Ramos (cell line): Measurements from ENCODE around the gene PSRC1.
"Not testable (repeated sequence)": the region's sequence is repeated elsewhere in the genome, so short reads cannot be mapped to it uniquely, and the experiment has no call there.

Experiments used
- in situ Hi-C: fragments of 300-500 bp; cut with MboI; formaldehyde crosslinking; loops from one replicate; pipeline ENCODE4 v1.14.3; 2022; ENCODE audit warnings: low sequenced_read_pairs; ENCODE audit not compliant: unreplicated experiment

Gene PSRC1

DNA sequence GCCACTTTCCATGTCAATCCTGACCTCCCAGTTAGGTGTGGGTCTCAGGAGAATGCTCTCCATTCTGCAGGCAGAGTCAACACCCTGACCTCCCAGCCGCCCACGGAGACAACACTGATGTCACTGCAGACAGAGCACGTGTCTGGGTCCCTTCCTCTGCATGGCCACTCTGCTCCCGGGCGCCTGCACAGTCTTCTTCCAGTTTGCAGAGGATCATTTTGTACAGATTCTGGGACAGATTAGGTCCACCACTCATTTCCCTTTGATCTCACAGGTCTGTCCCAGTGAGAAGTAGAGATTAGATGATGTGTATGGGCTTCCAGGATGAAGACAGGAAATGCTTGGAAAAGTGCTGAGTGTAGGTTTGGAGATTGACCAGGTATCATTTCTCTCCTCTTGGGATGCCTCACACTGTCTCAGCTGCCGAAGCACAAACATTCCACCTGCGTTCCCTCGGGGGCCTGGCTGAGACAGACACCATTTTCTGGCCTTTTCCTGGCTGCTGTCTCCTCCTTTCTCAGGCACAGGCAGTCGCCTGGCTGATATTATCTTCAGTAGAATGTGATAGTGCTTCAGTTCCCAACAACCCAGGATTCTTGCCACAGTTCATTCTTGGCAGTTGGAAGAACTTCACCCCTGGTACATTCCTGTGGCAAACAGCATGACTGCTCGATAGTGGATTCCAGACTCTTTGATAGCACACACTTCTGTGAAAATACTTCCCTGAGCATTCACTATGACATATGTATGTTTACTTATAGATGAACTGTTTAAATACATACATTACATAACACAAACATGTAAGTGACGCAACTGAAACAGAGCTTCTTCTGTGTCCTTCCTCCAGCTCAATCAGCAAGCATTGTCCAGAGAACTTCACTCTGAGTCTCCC, 16.0 kb upstream of the PSRC1 start:
- in situ Hi-C loops = no loop called here

DNA sequence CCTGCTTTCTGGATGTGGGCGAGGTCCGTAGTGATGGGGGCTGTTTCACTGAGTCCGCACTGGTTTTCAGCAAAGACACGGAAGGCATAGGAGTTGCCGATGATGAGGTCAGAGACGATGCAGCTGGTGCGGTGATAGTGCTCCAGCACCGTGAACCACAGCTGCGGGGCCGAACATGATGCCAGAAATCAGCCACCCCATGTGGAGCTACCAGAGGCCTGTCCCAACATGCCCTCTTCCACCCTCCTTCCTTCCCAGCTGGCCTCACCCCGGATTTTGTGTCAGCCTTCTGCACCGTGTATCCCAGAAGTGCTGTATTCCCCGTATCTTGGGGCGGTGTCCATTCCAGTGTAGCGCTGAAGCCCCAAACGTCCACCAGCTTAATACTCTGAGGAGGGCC, 13.8 kb upstream of the PSRC1 start:
- in situ Hi-C loops = no loop called here

DNA sequence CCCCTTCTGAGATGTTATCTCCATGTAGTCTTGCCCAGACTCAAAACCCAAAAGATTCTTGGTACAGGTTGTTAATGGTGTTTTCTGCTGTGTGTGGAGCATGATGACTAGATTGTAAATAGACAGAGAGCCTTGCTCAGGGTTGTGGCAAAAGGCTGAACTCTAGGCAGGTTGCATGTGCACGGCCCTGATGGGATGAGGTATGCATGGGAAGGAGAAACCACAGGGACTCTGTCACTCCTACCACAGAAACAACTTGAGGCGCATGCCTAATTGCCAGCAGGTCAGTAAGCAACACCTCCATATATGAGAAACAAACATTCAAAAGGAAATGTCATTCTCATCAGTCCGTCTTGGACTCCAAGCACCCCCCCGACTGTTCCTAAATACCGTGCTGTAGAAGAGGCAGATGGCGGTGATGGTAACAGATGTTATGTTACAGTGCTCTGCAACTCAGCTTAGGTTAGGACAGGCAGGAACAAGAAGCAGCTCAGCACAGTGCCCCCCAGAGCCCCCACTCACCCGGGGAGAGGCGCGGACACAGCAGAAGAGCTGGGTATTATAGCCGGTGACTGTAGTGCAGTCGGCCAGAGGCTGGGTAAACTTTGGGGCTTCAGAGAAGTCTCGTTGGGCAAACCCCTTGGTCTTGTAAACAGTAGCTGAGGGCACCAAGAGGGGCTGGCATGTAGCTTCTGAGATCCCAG, 12.9 kb upstream of the PSRC1 start:
- in situ Hi-C loops = no loop called here

DNA sequence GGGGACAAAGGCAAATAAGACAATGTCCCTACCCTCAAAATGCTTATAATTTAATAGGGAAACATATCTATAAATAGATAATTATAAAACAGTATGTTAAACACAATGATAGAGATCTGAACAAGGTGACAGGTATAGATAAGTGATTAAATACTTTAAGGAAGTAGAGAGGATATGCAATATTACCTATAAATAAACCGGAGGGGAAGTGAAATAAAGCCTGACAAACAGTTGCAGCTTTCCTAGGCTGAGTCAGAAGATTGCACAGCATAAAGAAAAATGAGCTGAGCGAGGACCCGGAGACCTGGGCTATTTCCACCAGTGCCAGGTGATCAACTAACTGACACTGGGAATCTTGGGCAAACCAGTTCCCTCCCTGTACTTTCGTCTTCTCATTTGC, 11.5 kb upstream of the PSRC1 start:
- in situ Hi-C loops = no loop called here

DNA sequence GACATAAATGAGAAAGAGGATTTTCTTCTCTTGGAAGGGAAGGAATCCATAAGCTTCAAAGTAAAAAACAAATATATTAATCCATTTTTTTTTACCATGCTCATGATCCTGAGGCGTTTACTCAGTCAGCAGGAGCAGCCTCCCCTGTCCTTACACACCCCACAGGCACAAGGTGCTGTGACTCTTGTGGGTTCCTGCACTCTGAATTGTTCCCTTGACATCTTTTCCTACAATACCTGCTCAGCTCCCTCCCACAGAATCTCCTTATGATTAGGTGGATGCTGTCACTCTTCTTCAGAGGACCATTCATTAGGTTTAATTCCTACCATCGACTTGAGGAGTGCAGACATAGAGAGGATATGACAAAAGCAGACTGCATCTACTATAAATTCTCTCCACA, 10.1 kb upstream of the PSRC1 start:
- in situ Hi-C loops = no loop called here

DNA sequence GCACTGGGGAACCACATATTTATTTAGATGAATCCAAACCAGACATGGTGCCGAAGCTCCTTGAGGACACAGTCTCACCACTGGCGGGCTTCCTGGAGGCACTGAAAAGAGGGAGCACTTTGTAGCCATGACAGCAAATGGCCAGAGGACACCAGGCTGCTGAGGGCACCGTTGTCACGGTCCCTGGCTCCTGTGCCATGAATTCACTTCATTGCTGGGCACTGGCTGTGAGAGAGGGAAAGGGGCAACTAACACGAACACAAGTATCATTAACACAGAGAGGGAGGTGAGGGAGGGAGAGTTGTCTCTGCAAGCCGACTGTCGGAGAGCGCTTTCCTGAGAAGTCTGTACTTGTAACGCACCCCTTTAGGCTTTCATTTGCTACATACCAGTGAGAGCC, 9.4 kb upstream of the PSRC1 start:
- in situ Hi-C loops = no loop called here

DNA sequence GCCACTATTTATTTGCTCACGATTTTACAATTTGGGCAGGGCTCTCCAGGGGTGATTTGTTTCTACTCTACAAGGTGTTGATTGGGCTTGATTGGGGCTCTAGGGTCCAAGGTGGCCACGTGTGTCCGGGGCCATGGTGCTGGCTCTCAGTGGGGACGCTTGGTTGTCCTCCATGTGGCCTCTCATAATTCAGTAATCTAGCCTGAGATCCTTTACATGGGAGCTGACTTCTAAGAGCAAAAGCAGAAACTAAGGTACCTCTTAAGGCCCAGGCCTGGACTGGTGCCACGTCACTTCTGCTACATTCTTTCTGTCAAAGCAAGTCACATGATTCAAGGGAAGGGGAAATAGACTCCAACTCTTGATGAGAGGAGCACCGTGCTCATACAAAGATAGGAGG, 8.1 kb upstream of the PSRC1 start:
- in situ Hi-C loops = no loop called here

DNA sequence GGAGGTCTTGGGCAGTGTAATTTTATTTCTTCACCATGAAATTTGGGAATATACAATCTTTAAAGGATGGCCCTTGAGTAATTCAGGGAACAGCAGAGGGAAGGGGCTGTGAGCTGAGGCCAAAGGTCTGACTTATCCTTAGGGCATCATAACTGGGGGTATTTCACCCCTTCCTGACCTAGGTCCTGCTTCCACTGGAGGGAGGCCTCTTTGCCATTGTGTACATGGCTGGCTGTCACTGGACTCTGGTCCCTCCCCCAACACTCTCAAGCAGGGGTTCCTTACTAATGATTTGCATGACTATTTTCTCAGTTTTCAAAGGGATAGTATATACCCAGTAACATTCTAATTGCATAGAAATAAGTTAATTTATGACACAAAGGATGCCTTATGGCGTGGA, 7.2 kb upstream of the PSRC1 start:
- in situ Hi-C loops = no loop called here

DNA sequence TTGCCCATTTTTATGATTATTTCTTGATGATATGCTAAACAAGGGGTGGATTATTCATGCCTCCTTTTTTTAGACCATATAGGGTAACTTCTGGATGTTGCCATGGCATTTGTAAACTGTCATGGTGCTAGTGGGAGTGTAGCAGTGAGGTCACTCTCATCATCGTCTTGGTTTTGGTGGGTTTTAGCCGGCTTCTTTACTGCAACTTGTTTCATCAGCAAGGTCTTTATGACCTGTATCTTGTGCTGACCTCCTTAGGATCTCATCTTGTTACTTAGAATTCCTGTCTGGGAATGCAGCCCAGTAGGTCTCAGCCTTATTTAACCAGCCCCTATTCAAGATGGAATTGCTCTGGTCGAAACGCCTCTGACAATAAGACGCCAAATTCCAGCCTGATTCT, 3.8 kb upstream of the PSRC1 start:
- in situ Hi-C loops = not testable (repeated sequence)

DNA sequence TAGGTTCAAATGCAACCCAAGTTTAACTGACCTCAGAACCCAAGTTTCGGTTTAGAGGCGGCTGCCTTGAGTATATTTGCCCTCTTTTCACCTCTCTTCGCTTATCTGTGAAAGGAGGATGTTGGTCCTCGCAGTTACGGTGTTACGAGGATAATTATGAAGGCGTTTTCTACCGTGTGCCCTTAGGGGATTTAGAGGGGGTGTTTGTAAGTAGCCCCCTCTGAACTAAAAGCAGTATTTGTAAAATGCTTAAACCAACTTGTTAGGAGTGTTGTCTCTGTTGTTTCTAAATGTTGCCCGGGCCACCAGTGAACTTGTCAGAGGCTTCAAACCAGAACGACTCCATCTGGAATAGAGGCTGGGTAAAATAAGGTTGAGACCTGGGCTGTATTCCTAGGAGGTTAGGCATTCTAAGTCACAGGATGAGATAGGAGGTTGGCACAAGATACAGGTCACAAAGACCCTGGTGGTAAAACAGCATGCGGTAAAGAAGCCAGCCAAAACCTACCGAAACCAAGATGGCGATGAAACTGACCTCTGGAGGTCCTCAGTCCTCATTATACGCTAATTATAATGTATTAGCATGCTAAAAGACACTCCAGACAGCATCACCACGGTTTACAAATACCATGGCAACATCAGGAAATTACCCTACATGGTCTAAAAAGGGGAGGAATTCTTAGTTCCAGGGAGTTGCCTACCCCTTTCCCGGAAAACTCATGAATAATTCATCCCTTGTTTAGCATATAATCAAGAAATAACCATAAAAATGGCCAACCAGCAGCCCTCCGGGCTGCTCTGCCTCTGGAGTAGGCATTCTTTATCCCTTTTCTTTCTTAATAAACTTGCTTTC, 1.0 kb upstream of the PSRC1 start:
- in situ Hi-C loops = no loop called here

DNA sequence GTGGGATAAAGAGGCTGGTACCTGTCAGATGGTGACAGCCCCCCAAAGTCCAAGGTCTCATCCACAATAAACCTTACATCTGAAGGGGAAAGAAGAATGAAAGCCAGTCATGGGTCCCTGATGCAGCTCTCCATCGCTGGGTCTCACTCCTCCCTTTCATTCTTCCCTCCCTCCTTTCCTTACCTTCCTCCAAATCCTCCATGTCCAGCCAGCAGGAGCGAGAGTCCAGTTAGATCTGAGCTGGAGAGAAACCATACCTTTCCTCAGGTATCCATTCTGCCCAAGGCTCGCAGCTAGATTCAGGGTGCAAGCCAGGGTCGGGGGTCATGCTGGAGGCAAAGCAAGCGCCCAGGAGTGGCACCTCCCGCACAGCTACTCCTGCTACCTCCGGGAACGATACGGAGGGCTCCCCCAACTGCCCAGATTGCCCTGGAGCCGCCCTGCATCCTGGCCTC, 421 bp downstream of the PSRC1 start:
- in situ Hi-C loops = no loop called here

DNA sequence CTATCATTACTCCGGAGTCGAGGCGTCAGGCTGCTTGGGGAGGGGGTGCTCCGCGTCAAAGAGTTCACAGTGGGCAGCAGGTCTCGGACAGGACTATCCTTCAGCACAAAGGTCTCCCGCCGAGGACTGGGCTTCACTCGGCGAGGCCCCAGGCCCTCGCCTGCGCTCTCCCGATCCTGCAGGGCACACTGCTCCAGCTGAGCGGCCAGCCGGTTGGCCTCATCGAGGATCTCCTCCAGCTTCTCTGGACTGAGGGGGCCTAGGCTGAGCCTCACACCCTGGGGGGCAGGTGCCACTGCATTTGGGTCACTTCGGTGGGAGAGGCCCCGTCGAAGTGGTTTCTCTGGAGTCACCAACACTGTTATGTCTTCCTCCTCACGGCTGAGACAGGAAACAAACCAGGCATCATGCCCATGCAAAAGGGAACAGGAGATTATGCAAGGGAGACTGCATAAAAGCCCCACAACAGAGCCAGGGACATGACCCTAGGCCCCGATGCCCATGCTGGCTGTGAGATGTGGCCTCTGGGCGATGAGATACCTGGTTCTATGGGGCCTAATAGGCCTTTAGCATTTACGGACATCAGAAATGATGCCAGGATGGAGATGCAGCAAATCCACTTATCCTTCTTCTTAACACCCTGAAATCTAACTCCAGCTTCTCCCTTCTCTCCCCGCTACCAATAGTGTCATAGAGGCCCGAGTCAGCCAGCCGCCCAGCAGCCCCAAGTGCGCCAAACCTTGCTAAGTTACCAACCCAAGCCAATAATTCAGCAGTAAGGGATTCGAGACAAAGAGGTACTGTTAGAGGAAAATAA, 1.1 kb downstream of the PSRC1 start:
- in situ Hi-C loops = no loop called here

DNA sequence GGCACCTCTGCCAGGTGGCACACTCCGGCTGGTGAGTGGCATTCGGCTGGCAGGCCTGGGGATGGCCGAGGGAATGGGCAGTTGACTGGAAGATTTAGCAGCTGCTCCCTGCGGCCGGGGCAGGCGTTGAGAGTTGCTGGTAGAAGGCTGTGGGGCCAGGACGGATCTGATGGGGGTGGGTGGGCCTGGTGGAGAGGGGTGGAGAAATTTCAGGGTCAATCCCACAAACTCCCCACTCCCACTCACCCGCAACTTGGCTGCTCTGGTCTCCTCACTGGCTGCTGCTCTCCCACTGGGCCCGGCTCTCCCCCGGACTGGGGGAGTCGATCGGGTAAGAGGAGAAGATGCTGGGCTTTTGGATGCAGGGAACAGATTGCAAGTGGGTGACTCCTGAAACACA, 2.1 kb downstream of the PSRC1 start:
- in situ Hi-C loops = no loop called here

DNA sequence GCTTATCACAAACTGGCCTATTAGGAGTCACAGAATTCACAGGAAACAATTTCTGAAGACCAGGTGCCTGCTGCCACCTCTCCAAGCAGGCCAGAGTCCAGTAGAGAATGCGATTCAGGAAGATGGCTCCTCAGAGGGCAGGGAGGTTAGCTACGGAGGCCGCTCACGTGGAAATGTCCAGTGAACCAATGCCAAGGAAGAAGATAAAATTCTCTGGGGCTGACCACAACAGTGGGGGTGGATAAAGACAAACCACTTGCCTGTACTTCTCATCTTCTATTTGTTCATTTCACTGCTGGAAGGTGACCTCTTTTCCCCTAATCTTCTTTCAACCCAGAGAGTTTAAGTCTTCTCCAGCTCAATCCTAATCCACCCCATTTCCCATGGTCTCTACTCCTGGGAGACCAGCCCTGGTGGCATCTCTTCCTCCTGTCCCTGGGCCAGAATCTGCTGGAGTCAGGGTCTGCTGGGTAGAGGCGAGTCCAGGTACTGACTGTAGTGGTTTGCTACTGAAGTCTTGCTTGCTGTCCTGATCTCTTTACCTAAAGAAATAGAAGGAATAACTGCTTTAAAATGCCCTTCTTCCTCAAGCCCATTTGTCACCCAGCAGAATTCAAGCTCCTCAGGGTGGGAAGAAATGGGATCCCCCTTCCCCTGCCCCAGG, 3.2 kb downstream of the PSRC1 start:
- in situ Hi-C loops = no loop called here

DNA sequence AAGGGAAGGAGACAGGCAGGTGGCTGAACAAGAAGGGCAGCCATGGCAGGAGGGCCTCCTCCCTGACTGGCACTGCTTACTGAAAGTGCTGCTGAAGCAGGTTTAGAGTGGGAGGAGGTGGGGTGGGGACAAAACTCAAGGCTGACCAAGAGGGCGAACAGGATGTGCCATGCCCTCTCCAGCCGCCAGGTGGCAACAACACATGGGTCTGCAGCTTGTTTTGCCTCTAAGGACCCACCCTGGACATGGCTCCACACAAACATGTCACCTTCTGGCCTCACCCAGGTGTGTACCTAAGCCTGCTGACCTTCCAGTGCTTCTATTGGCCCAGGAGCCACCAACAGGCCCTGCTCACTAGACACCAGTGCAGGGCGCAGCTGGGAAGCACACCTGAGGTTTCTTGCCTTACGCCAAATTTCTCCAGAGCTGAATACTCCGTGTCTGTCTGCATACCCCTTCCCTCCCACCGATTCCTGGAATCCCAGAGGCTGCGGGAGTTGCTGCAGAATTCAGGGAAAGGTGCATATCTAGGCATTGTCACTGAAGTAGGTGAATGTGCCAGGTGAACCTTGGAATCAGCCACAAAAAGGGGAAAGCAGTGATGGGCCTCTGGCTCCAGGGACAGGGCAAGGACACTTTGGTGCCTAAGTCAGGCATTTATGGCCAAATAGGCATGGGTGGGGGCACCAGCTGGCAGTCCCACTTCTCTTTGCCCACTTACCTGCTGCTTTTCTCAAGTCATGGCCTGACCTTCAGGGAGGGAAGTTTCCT, 5.3 kb downstream of the PSRC1 start:
- in situ Hi-C loops = no loop called here

DNA sequence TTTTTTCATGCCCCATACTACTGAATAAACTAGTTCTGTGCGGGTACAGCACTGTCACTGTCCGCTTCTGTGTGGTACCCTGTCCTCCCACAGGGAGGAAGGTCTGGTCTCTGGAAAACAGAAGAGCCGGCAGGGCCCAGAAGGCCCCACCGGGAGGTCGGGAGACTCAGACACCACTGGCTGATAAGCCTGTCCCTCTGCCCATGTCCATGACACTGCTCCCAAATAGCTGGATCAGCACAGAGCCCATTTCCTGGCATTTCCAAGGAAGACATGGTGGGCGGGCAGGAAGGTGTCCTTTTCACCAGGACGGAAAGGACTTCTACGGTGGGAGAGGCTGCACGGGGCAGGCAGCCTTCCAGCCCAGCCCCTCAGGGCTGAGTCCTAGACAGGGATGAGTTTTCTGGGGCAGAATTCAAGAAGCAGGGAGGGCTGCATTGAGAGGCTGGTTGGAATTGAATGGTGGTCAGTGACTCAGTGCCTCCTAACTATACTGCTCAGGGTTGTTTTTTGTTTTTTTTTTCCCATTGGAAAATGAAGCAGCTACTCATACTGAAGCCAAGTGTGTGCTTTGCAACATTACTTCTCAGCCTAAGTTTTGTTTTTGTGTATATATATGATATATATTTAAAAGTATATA, 7.1 kb downstream of the PSRC1 start:
- in situ Hi-C loops = no loop called here

DNA sequence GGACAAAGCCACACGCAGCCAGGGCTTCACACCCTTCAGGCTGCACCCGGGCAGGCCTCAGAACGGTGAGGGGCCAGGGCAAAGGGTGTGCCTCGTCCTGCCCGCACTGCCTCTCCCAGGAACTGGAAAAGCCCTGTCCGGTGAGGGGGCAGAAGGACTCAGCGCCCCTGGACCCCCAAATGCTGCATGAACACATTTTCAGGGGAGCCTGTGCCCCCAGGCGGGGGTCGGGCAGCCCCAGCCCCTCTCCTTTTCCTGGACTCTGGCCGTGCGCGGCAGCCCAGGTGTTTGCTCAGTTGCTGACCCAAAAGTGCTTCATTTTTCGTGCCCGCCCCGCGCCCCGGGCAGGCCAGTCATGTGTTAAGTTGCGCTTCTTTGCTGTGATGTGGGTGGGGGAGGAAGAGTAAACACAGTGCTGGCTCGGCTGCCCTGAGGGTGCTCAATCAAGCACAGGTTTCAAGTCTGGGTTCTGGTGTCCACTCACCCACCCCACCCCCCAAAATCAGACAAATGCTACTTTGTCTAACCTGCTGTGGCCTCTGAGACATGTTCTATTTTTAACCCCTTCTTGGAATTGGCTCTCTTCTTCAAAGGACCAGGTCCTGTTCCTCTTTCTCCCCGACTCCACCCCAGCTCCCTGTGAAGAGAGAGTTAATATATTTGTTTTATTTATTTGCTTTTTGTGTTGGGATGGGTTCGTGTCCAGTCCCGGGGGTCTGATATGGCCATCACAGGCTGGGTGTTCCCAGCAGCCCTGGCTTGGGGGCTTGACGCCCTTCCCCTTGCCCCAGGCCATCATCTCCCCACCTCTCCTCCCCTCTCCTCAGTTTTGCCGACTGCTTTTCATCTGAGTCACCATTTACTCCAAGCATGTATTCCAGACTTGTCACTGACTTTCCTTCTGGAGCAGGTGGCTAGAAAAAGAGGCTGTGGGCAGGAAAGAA, 8.1 kb downstream of the PSRC1 start:
- in situ Hi-C loops = no loop called here
